Ovary (tissue), 3 donors: ENCODE data around the gene TMA16.

Experiments
- CTCF ChIP-seq, 3 donors: fragments of 450-650 bp in 2 of 3; fragments of 200-600 bp in 1 of 3; IDR thresholded peaks; one replicate each; pipeline versions ENCODE4 v1.5.1 to v1.8.0; 2016 to 2022; ENCODE audit warnings: antibody characterized with exemption in 3 of 3, mild to moderate bottlenecking in 1 of 3
- EP300 ChIP-seq: sonication (generic); formaldehyde crosslinking; IDR thresholded peaks from one replicate; pipeline ENCODE4 v1.6.1; 2017; ENCODE audit warnings: antibody characterized with exemption
- POLR2A ChIP-seq: fragments of 450-650 bp; IDR thresholded peaks from one replicate; pipeline ENCODE4 v1.6.1; 2017; ENCODE audit warnings: antibody characterized with exemption, mild to moderate bottlenecking, moderate library complexity
- donor health status: DM: no; HTN: no; CAD: no.

- TF ChIP-seq CTCF (IDR thresholded peaks at IDR 0.05) = no peak
- TF ChIP-seq POLR2A = no peak
- TF ChIP-seq EP300 = no peak
Observed at GRCh38 chr4:163542275-163542674, 47.8 kb downstream of the TMA16 start.
